Measurements from ENCODE around the gene UGT1A9. TPM values are rescaled to one million over a fixed set of nuclear protein-coding genes. Genes with fewer than 3 reads are reported as not detected.

Gene UGT1A9
- total RNA-seq, 6 experiments from 2014 or later, result not detected

DNA sequence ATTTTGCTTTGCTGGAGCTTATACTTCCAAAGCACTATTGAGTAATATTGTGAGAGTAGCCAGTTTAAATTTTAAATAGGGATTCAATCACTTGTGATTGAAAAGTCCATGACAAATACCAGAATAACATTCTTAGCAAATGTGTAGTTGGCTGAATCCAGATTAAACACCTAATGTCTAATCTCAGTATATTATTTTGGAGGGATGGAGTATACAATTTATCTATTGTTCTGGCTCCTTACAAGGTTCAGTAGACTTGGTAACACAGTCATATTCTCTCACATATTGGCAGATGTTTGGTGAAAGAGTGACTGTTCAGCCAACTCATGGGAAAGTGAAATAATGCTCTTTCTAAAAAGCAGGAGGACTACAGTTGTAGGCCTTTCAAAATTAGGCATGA is 2.2 kb downstream of the UGT1A9 start:
- no peaks in the 10 kb centered on the region for H3K36me3 Mint-ChIP-seq (ENCODE audit: low read depth)
- H3K27me3 Mint-ChIP-seq (ENCODE audit: insufficient read depth), result no peaks in the 10 kb centered on the region
- no peak overlapping the region for H3K4me3 Mint-ChIP-seq
- H3K4me1 Mint-ChIP-seq (ENCODE audit: low read depth), result no peaks in the 10 kb centered on the region
- peaks cover under 1% of the 10 kb centered on the region; the same call in 1 of the 2 replicates for H3K9me3 Mint-ChIP-seq
- DNase-seq, result no peak
- TF ChIP-seq, protein P1, sequence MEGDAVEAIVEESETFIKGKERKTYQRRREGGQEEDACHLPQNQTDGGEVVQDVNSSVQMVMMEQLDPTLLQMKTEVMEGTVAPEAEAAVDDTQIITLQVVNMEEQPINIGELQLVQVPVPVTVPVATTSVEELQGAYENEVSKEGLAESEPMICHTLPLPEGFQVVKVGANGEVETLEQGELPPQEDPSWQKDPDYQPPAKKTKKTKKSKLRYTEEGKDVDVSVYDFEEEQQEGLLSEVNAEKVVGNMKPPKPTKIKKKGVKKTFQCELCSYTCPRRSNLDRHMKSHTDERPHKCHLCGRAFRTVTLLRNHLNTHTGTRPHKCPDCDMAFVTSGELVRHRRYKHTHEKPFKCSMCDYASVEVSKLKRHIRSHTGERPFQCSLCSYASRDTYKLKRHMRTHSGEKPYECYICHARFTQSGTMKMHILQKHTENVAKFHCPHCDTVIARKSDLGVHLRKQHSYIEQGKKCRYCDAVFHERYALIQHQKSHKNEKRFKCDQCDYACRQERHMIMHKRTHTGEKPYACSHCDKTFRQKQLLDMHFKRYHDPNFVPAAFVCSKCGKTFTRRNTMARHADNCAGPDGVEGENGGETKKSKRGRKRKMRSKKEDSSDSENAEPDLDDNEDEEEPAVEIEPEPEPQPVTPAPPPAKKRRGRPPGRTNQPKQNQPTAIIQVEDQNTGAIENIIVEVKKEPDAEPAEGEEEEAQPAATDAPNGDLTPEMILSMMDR (IDR thresholded peaks at IDR 0.05), result no peak
- H3K27ac Mint-ChIP-seq, result no peak overlapping the region

GRCh38 chr2:233674314-233674713 is 2.6 kb downstream of the UGT1A9 start:
- DNase-seq, result no peak
- Mint-ChIP-seq H3K27me3 (ENCODE audit: insufficient read depth) (no peaks in the 10 kb centered on the region), H3K27ac (no peak overlapping the region), H3K4me3 (no peak overlapping the region), H3K9me3 (no peaks in the 10 kb centered on the region; the same call in 1 of the 2 replicates), H3K4me1 (ENCODE audit: low read depth) (no peaks in the 10 kb centered on the region), H3K36me3 (ENCODE audit: low read depth) (no peaks in the 10 kb centered on the region)
- TF ChIP-seq, protein P1 (IDR thresholded peaks at IDR 0.05), result no peak

DNA sequence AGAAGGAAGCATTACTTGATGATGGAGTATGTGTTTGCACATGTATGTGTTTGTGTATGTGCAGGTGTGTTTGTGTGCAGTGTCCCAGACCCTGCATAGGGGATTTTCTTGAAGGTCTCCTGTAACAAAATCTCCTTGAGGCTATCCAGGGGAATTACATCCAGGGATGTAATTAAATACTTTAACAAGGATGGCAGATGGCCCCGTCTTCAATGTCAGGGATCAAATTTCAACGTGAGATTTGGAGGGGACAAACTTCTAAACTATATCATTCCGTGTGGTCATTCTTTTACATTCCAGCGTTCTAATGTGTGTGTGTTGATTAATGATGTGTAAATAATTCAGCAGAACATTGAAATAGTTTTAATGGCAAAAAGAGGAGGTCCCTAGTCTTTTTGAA is 3.3 kb downstream of the UGT1A9 start:
- Mint-ChIP-seq H3K36me3 (ENCODE audit: low read depth) (no peaks in the 10 kb centered on the region), H3K9me3 (peaks cover 4% of the 10 kb centered on the region; the same call in 1 of the 2 replicates), H3K4me1 (ENCODE audit: low read depth) (no peaks in the 10 kb centered on the region), H3K27me3 (ENCODE audit: insufficient read depth) (no peaks in the 10 kb centered on the region), H3K27ac (no peak overlapping the region), H3K4me3 (no peak overlapping the region)
- no peak for DNase-seq
- TF ChIP-seq, protein P1 (IDR thresholded peaks at IDR 0.05), result no peak; the same call in none of the 2 replicates

GRCh38 chr2:233676046-233676445 is 4.3 kb downstream of the UGT1A9 start:
- TF ChIP-seq, protein P1 (IDR thresholded peaks at IDR 0.05), result no peak
- H3K9me3 Mint-ChIP-seq, result peaks cover 10% of the 10 kb centered on the region; the same call in 1 of the 2 replicates
- no peaks in the 10 kb centered on the region for H3K27me3 Mint-ChIP-seq (ENCODE audit: insufficient read depth)
- H3K27ac Mint-ChIP-seq, result no peak overlapping the region
- no peak overlapping the region for H3K4me3 Mint-ChIP-seq
- no peaks in the 10 kb centered on the region for H3K4me1 Mint-ChIP-seq (ENCODE audit: low read depth)
- H3K36me3 Mint-ChIP-seq (ENCODE audit: low read depth), result no peaks in the 10 kb centered on the region
- no peak for DNase-seq

GRCh38 chr2:233679196-233679595 is 7.5 kb downstream of the UGT1A9 start:
- Mint-ChIP-seq H3K4me1 (ENCODE audit: low read depth) (no peaks in the 10 kb centered on the region), H3K9me3 (peaks cover 10% of the 10 kb centered on the region; the same call in 1 of the 2 replicates), H3K4me3 (no peak overlapping the region), H3K27me3 (ENCODE audit: insufficient read depth) (peaks cover 2% of the 10 kb centered on the region; the same call in 1 of the 2 replicates), H3K36me3 (ENCODE audit: low read depth) (no peaks in the 10 kb centered on the region), H3K27ac (no peak overlapping the region)
- no peak for DNase-seq
- TF ChIP-seq, protein P1 (IDR thresholded peaks at IDR 0.05), result no peak
